LoVo (cell line): ENCODE data around the gene LPP.
A peak's percentile ranks its signal among the peaks of the same experiment; 100 is the strongest.

Experiments
- DNase-seq: peaks from one replicate; pipeline ENCODE4 v3.0.0-alpha.2; 2016; ENCODE audit warnings: low spot score

The LPP gene

DNA sequence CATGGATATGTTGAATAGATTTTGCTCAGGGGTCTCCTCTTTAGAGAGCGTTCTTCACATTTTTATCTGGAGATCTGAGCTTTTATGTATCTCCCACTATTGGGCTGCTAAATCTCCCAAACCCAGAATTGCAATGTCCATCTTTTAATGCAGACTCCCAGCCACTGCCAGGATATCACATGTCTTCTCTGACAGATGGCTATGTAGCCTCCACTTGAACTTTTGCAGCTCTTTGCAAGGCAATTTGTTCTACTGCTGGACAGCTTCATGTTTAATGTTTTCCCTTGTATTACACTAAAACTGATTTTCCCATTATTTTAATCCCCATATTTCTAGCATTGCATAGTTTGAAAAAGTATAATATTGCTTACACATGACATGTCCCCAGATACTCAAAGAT, 177.2 kb downstream of the LPP start:
- DNase-seq: no peak

DNA sequence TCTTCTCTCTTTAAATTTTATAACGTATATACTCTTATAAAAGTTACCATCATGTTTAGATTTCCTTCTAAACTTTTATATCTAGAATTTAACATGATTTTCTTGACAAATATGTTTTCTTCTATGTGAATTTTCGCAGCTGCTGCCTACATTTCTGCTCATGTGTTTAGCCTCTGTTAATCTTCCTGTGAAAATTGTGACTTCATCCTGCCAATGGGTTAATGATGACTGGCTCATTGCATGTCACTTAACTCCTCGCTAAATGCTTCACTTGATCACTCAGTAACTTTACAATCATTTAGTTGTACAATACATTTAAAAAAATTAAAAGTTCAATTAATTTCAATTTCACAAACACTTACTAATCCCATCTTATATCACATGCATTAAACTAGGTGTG, 178.1 kb downstream of the LPP start:
- DNase-seq: no peak

DNA sequence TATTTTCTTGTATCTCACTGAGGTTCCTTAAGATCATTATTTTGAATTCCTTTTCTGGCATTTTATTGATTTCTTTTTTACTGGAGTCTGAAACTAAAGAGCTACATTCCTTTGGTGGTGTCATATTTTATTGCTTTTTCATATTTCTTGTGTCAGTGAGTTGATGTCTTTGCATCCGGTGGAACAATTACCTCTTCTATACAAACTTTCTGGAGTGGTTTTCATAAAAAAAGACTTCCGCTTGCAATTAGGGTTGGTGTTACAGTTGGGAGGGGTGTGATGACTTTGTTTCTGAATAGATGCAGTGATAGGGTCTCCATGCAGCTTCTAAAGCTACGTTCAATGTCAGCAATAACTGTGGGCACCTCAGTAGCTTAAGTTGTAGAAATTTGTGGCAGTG, 181.7 kb downstream of the LPP start:
- no peak for DNase-seq

DNA sequence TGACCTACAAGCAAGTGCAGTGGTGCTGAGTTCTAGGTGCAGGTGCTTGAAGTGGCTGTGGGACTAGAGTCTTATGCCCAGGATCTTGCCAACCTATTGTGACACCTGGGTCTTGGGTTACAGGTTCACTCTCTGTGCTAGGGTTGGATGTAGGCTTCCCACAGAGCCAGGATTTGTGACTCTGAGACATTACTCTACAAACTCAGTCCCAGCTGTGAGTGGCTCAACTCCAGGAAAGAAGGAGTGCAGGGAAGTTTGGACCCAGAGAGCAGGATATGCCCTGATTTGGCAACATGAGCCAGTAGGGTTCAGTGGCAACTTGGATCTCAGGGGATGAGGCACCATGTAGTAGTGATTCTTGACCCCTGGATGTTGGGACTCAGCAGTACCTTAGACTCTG, 182.2 kb downstream of the LPP start:
- no peak for DNase-seq

DNA sequence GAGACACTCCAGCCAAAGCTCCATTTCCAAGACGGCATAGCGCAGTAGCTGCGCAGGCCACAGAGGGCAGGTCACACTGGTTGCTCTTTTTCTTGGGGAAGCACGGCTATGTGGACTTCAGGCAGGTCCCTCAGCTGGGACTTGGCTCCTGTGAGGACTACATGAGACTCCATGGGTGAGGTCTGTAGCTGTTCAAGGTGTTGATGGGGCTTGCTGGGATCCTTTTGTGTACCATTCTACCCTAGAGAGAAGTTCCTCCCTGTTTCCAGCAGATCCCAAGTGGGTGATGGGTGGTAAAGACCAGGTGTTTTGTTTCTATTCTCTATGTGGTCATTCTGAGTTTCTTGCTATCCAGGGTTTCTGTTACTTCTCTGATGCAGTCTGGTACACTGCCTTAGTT, 183.3 kb downstream of the LPP start:
- no peak for DNase-seq

DNA sequence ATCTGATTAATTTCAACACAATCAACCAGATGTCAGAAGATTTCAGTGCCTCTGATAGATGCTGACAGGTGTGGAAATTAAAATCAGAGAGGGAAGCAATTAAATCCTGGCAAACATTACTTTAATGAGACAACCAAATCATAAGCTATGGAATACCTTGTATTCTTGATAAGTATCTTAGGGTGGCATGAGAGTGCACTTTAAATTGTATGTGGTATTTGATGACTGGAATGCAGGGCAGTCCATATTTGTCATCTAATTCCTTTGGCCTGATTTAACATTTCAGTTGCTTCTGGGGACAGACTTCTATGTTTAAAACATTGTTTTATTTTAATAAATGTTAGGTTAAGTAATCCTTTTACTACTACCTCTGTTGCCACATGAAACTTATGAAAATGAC, 184.1 kb downstream of the LPP start:
- DNase-seq: no peak

DNA sequence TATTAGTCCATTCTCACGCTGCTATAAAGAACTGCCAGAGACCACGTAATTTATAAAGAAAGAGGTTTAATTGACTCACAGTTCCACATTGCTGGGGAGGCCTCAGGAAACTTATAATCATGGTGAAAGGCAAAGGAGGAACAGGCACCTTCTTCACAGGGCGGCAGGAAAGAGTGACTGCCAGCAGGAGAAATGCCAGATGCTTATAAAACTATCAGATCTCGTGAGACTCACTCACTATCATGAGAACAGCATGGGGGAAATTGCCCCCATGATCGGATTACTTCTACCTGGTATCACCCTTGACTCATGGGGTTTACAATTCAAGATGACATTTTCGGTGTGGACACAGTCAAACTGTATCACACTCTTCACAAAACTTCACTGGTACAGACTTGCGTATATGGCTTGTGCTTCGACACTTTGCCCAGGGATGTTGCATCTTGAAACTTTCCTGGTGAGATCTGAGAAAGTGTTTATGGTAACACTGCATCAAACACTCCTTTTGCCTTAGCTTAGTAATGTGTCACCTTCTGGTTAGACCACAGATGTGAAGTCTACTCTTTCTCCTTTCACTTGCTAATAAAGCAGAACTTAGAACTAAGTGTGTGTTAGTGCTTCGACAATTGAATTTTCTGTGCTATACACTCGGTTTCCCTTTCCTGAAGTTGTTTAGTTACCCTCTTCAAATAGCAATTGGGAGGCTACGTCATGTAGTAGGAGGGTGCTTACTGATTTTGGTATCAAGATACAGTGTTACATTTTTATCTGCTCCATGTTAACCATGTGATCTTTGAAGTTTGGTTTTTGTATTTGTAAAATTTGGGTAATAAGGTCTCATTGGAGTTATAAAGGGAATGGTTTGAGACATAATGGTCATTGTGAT, 185.7 kb downstream of the LPP start:
- DNase-seq: no peak

DNA sequence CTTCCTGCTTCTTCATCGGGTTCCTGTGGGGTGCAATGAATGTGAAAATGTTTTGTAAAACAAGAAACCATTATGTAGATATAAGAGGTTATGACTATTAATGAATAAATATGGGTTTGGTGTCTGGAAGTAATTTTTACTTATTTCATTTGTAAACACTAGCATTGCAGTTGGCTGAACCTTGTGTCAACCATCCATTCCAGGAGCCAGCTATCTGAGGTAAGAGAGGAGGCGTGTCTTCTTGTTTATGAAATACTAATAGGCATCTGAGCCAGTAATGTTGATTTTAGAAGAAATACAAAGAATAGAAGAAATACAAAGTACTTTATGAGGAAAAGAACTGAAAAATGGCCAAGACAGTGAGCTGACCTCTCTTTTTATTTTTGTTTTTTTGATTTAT, 187.5 kb downstream of the LPP start:
- no peak for DNase-seq

DNA sequence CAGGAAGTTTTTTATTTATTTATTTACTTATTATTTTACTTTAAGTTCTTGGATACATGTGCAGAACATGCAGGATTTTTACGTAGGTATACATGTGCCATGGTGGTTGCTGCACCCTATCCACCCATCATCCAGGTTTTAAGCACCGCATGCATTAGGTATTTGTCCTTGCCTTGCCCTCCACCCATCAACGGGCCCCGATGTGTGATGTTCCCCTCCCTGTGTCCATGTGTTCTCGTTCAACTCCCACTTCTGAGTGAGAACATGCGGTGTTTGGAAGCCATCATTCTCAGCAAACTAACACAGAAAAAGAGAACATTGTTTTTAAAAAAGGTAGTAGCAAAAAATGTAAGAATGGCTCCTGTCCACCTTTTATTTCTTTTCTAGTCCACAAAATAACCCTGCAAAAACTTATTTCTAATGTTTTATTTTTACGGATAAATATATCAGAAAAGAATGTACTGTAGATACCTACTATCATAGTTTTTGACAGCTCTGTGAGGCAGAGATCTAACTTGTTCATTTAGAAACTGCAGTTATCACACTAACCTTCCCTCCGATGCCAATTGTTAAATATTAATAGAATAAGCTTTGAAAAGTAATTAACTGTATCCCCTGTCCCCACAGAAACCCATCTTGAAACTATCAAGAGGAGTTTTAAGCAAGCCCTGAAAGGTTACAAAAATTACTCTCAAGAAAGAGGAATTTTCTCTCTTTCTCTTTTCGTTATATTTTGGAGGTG, 189.2 kb downstream of the LPP start:
- no peak for DNase-seq

DNA sequence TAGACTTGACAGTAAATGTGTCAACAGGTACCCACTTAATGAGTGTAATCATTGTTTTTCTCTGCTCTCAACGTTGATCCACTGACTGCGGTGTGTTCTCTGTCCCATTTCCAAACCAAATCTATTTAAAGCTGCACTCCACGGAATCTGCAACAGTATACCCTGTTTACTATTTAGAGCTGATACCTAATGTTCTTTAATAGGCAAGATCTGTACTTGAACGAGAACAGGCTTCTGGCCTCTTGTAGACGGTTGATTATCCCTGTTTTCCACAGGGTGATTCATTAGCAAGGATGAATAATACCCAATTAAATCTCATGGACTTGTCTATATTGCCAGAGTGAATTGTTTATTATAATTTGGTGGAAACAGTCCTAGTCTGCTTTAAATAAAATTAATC, 189.9 kb downstream of the LPP start:
- DNase-seq: no peak

DNA sequence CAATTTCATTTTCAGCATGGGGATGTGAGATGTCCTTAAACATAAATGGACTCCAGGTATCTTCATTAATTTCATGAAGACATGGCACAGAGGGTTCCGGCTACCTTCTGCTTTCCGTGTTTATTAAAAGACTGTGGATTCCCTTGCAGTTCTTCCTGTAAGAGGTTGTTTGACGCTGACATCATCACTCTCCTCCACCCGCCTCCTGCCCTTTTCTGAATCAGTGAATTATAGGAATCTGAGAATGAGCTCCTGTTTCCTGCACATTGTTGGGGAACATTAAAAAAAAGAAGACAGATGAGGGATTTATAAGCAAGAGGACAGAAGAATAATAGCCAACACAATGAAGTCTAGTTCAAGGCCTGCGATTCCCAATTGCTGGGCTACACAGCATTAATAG, 191.3 kb downstream of the LPP start:
- DNase-seq: no peak

DNA sequence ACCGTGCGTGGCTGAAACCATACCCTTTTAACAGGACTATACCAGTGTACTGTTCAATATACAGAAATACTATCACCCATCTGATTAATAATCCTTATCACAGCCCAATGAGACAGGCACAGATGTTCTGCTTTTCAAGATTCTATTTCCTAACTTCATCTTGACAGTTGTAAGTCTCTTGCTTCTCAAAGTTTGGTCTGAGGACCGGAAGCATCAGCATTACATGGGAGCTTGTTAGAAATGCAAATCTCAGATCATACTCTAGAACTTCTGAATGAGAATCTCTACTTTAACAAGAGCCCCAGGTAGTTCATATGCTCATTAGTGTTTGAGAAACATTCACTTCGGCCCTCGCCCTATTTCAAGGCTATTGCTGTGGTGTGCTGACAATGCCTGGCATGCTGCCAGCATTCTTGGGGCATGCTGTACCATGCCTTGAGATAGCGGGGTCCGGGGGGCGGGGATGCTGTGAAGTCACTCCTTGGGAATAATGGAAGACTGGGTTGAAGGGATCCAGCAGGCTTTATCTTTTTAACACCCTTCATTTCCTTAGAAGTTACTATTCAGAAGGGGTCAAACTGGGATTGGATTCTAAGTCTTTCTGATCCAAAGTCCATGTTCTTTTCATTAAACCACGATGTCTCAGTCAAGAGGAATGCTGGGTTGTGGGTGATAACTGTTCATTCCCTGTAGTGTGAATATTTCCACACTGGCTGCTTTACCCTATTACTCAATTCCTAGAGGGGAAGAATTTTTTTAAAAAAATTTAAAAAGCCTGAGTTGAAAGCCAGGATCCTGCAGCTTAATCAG, 194.7 kb downstream of the LPP start:
- peak; percentile 78 for DNase-seq

DNA sequence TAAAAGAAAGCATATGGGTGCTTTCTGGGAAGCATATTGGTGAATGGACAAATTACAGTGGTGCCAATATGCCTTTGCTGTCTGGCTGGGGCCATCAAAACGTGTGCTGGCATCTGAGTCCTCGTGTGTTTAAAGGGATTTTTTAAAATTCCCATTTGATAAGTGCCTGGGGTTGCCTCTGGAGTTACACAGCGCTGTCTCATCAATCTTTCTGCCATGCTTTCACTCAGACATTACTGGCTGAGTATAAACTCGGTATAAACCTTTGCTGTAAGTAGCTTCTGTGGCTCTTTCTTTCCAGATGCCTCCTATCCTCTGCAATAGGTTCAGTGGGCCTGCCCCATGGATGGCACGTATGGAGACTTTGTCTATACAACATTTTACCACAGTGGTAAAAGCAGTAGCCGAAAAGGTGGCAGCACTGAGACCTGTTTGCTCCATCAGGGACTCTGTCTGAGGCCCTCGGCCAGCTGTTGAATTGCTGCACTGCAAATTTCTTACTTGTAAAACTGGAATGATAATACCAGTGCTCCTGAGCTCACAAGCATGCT, 195.5 kb downstream of the LPP start:
- DNase-seq: no peak

DNA sequence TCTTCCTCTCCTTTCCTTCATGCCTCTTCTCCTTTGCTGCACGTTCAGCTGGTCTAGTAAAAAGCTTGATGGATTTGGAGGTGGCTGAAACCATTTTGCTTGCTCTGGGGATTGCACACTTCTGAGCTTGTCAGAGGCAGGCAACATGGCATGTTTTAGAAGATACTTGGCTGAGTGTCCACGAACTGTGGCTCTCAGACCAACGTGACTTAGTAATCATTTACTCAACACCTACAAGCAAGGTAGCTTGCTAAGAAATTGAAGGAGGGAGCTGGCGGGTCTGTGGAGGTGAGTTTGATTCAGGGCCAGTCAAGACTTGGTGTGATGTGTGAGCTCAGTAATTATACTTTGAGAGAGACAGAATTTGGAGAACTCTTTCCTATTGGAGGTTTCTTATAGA, 196.0 kb downstream of the LPP start:
- DNase-seq: no peak

DNA sequence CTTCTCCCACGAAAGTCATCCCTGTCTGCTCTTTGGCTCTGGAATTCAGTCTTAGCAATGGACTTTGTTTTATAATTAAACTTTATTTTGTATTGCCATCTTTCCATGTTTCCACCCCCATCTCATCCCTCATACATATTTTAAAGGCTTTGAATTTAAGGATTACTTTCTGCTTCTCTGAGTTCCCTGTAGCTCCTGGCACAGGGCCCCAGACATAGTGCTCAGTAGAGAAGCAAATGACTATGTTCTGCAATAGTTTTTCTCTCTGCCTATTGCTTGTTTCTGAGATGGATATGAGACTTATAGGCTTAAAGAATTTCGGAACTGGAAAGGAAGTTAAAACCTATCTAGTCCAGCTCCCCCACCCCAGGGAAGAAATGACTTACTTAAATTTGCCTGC, 197.0 kb downstream of the LPP start:
- no peak for DNase-seq

DNA sequence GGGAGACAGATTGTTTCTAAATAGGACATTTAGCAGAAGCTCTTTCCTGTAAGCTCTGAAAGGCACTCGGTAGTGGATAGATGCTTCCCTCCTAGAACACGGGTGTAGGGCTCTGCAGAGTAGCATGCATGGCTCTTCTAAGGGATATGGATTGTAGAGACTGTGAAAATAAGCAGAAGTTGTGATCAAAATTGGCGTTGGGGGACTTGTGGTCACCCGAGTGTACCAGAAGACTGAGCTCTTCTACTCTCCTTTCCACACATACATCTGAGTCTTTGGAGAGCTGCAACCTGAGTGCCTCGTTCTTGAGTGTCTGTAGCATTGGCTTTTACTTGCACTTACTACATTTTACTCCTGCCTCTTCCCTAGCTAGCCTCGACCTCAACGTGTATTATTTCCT, 197.7 kb downstream of the LPP start:
- no peak for DNase-seq

DNA sequence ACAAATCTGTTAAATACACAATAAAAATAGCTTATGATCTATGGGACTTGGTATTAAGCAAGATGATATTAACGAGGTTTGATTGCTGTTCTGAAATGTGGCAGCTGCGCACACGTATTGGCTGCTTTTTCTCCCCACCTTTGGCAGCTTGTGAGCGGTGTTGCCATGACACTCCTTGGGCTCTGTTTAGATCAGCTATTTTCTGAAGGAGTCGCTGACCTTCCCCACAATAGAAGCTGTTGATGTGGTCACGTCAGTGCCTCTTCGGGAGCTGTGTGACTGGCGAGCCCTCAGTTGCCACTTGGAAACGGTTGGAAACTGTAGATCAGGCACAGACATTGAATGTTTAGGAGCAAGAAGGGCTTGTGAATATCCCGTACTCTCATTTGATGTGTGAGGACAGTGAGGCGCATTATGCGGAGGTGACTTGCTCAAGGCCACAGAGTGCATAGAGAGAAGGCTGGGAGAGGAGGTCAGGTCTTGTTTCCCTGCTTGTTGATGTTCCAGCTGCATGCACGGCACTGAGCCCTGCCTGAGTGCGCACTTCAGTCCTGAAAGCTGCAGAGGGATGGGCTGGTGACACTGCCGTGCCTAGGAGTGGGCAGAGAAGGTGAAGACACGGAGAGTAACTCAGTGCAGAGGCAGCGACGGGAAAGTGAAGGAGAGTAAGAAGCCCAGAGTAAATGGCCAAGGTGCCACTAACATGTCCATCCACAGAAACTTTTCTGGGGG, 198.4 kb downstream of the LPP start:
- DNase-seq: no peak

DNA sequence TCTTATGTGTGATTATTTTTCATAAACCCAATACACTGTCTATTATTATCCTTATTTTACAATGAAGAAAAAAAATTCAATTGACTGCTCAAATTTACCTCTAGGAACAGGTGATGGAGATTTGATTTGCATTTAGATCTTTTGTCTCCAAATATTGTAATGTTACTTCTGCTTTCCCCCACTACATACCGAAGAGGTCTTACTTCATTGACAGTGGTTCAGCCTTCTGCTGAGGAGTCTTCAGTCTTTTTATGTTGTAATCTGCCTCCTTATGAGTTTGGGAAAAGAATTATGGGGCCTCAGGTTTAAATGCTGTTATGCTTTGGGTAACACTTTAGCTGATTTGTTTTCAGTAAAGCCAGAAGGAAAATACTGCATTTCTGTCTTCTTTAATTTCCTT, 199.5 kb downstream of the LPP start:
- DNase-seq: no peak

DNA sequence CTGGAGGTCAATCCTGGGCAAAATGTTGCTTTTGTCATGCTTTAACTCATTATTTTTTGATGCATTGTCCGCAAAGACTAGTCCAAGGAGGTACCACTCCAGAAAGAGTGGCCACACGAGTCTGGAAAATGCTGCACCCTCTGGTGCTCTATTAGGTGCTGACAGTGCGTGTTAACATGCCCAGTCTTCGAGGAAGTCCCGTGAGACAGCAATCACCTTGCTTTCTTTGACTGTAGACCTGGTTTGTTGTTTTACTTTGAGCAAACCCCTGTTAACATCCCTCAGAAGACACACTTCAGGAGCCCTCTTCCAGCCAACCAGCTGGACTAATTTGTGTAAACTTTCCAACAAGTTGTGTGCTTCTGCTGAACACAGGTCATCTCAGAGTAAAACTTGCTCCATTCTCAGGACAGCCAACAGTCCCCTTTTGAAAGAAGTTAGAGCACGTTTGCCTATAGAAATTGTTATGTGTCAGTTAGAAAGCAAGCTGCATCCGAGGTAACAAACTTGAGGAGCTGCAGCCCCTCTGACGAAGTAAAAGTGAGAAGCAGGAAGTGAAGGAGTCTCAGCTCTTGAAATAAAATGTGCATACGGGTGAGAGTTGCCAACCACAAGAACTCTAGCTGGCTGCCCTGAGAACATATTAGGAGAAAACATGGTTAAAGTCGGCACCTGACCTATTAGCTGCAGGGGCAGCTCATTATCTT, 205.0 kb downstream of the LPP start:
- DNase-seq: no peak

DNA sequence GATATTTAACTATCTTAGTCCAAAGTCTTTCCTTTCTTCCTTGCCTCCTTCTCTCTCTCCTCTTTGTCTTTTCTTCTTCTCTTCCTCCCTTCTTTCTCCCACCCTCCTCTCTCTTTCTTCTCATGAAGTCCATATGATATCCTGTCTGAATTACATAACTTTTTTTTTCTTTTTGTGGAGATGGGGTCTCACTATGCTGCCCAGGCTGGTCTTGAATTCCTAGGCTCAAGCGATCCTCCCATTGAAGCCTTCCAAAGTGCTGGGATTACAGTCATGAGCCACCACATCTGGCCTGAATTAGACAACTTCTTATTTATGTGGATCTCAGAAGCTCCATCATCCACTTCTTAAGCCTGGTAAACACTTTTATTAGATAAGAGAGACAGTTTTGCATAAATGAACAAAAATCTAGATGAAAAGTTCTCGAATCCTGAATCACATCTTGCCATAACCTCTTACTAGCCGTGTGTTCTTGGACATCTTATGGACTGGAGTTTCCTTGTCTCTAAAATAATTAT, 206.5 kb downstream of the LPP start:
- DNase-seq: no peak

DNA sequence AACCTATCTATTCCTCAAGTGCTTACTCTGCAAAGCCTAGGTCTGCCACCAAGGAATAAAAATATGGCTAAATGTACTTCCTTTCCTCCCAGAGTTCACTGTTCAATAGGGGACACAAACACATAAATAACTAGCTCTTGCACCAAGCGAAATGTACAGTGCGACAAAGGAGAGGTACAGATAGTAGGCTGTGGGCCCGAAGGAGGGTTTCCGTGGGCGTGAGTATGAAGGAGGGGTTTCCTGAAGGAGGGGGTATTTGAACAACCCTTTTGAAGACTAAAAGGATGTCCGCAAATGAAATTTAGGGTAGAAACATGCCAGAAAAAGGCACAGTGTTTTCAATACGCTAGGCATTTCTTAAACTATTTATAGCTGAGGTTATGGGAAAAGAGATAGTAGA, 207.9 kb downstream of the LPP start:
- DNase-seq: no peak
